Femur (tissue), 1 donor: ENCODE measurements around the gene FUOM.
"Not testable (repeated sequence)": the region's sequence is repeated elsewhere in the genome, so short reads cannot be mapped to it uniquely, and the experiment has no call there.

Experiments
- DNase-seq: peaks from one replicate; pipeline ENCODE4 v3.0.0-alpha.2; 2017

The FUOM gene

DNA sequence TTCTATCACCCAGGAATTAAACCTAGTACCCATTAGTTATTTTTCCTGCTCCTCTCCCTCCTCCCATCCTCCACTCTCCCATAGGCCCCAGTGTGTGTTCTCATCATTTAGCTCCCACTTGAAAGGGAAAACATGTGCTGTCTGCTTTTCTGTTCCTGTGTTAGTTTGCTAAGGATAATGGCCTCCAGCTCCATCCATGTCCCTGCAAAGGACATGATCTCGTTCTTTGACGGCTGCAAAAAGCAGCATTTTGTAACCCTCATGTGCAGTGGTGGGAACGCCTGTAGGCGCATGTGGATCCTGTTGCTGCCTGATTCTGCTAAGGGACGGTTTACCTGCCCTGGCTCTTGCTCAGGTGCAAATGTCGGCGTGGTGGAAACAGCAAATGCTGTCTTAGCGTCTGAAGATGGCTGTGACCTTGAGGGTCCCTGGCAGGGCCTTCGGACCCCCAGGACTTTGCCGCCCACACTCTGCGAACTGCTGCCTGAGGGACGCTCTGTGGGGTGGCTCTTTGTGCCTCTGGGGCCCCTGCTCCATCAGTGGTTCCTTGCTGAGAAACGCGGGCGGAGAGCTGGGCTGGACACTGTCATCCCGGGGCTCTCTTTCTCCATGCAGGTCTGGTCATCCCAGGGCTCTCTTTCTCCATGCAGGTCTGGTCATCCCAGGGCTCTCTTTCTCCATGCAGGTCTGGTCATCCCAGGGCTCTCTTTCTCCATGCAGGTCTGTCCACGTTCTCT lies 30.6 kb upstream of the FUOM start:
- no peak for DNase-seq

DNA sequence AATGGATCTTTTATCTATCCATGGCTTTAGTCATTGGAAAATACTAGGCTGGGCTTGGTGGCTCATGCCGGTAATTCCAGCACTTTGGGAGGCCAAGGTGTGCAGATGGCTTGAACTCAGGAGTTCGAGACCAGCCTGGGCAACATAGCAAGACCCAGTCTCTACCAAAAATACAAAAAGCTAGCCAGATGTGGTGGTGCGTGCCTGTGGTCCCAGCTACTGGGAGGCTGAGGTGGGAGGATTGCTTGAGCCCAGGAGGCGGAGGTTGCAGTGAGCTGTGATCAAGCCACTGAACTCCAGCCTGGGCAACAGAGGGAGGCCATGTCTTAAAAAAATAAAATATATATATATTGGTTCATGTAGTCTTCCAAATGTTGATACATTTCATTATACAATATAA lies 29.1 kb upstream of the FUOM start:
- not testable (repeated sequence) for DNase-seq

DNA sequence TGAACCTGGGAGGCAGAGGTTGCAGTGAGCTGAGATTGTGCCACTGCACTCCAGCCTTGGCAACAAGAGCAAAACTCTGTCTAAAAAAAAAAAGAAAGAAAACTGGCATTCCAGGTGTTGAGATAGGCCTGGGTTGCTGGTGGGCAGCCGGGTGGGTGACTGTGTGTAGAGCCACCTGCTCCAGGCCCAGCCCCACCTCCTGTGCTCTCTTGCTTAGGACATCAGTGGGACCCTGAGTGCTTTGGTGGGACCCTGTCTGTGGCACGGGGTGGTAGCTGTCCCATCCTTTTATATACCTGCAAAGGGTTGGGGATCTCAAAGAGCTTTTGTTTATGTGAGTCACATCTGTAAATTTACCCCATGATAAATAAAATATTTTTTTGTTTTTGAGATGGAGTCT lies 27.4 kb upstream of the FUOM start:
- DNase-seq = no peak

DNA sequence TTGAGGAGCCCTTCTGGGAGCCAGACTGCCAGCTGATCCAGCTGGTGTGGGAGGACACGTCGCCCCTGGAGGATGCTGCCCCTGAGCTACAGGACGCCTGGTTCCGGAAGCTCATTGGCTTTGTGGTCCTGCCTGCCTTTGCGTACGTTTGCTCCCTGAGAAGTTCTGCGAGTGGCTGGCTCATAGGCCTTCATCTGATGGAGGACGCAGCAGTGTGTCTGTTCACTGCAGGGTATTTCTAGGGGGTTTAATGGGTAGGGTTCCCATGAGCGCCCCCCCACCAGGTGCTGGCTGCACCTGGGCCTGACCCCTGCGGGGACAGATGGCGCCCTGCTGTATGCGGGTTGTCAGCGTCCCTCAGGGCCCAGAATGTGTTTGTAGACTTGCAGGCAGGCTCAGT lies 26.3 kb upstream of the FUOM start:
- no peak for DNase-seq

DNA sequence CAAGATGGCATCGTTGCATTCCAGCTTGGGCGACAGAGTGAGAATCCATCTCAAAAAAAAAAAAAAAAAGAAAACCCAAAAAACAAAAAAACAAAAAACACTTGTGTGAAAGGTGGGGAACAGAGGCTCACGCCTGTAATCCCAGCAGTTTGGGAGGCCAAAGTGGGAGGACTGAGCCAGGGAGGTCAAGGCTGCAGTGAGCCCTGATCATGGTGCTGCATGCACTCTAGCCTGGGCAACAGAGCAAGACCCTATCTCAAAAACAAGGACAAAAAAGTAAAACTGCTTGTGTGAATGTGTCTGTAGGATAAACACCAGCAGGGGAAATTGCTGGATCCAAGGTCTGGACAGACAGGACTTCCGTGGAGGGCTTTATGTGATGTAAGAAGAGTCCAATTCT lies 25.7 kb upstream of the FUOM start:
- no peak for DNase-seq

DNA sequence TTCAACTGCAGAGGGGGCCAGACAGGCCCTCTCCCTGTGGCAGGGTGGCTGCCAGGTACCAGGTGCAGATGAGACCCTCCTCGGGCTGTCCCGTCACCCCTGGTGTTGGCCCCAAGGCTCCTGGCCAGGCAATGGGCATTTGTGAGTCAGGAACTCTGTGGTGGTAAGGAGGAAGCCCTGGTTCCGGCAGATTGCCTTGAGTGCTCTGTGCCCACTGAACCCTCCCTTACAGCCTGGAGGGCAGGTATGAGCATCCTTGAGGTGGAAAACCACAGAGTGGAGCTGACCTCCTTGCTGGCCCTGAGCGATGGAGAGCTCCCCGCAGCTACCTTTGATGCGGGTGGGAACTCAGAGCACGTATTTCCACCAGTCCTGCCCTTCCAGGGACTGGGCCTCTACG lies 23.2 kb upstream of the FUOM start:
- no peak for DNase-seq

DNA sequence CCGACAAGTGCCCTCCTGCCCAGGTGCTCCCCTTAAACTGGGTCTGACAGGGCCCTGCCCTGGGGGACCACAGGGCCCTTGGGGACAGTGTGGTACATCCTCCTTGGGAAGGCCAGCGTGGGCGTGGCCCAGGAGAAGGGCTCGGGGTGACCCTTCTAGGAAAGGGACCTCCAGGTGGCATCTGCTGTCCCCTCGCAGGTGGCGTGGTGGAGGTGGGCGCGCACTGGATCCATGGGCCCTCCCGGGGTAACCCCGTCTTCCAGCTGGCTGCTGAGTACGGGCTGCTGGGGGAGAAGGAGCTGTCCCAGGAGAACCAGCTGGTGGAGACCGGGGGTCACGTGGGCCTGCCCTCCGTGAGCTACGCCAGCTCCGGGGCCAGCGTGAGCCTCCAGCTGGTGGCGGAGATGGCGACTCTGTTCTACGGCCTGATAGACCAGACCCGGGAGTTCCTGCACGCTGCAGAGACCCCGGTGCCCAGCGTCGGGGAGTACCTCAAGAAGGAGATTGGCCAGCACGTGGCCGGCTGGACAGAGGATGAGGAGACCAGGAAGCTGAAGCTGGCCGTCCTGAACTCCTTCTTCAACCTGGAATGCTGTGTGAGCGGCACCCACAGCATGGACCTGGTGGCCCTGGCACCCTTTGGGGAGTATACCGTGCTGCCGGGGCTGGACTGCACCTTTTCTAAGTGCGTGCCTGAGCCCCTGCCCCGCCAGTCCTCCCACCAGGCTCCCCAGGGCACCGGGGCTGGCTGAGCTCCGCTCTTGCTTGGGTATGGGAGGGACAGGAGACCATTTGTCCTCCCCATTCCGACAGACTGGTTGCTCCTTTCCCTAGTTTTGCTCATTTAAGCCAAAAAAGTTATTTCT lies 22.2 kb upstream of the FUOM start:
- DNase-seq = no peak

DNA sequence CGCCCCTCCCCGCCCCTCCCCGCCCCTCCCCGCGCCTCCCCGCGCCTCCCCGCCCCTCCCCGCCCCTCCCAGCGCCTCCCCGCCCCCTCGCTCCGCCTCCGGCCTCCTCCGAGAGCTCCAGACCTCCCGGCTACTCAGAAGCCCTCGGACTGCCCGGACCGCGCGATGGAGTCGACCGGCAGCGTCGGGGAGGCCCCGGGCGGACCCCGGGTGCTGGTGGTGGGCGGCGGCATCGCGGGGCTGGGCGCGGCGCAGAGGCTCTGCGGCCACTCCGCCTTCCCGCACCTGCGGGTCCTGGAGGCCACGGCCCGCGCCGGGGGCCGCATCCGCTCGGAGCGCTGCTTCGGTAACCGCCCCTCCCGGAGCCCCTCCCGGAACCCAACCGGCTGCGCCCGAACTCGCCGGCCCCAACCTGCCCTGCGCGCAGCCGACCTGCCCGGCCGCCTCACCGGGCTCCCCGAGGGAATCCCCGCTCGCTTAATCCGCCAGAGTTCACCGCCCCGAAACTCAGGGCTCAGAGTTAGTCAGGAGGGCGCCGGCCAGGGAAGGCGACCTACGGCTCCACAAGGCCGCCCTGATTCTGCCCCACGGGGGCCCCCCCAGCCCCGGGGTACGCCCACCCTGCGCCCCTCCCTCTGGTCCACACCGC lies 21.5 kb upstream of the FUOM start, which contains the start of gene PAOX:
PAOX (plus strand) TSS at position 111 of the 649 bp plus-strand sequence; CDS start at position 166, 55 bp downstream.
- DNase-seq = peak; percentile 78

DNA sequence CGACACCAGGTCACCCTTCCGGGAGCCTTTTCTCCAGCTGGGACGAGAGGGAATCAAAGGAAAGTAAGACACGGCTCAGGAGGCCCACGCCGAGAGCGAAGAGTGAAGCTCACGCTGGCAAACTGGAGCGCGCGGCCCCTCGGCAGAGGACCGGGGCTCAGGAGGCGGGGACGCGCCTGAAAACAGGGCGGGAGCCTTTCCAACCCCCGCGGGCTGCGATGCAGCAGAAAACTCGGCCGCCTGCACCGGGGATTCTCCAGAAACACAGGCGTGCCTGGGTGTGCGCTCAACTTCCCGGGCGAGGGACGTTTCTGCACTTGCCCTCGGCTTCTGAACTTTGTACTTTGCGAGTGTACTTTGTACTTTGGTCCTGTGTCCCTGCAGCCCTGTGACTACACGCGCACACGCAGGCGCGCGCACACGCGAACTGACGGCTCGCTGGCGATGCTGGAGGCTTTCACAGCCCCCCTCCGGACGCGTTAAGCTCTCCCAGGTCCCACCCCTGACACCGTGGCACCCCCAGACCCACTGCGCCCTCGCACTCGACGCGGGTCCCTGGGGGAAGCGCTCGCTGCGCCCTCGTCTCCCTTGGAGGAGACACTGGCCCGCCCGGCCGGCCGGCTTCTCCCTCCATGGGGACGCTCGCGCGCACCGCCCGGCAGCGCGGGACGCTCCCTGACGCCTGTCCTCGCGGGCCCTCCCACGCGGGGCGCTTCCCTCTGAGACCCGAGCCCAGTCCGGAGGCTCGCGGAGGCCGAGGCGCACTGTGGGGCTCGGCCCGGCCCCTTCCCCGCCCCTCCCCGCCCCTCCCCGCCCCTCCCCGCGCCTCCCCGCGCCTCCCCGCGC lies 20.7 kb upstream of the FUOM start:
- peak; percentile 77 for DNase-seq

DNA sequence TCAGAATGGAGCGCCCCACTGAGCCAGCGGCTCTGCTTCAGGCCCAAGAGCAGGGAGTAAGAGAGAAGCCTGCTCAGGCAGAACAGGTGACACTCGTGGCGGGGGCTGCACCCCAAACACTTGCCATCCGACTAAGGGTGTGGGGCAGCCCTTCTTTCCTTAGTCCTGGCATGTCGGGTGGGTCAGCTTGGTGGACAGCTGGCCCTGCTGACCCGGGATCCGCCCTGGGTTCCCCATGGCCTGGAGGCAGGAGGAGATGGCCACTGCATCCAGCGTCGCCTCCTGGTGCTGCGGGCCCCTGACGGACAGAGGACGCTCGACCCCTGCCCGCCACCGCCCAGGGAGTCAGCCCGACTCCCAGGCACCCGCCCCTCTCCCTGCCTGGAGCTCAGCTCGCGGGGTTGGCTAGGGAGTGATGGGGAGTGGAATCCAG lies 20.0 kb upstream of the FUOM start:
- no peak for DNase-seq

DNA sequence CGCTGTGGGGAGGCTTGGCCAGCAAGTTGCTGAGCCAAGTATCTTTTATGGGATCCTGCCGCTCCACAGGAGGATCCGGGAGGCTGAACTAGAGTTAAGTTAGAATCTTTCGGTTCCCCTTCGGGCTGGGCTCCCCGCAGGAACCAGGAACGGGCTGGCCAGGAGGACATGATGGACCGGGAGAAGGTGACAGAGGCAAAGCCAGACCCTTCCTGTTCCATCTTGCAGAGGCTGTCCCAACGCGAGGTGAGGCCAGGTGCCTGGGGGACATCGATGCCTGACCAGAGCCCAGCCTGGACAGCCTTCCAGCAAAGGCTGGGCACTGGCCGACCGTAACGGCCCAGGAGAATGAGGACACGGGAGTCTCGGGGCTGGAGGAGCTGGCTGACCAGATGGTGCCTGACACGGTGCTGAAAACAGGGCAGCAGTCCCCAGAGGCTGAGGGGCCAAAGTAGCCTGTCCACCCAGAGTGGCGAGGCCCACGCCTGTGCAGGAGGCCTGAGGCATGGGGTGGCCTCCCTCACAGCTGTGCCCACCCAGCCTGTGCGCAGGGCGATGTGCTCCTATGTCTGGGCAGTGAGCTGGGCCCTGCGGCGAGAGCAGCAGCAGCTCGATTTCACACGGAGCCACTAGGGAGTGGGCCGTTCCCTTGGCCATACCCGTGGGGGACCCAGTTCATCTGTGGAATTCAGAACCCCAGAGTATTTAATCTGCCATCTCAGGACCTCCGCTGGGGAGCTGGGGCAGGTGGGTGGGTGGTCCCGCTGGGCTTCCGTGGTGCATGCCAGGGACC lies 19.4 kb upstream of the FUOM start:
- DNase-seq = no peak

DNA sequence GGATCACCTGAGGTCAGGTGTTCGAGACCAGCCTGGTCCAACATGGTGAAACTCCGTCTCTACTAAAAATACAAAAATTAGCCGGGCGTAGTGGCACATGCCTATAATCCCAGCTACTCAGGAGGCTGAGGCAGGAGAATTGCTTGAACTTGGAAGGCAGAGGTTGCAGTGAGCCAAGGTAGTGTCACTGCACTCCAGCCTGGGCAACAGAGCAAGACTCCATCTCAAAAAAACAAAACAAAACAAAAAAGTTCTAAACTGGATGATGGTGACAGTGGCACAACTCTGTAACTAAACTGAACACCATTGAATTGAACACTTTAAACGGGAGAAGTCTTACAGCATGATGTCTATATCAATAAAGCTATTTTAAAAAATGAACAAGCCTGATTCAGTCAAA lies 18.4 kb upstream of the FUOM start:
- not testable (repeated sequence) for DNase-seq

DNA sequence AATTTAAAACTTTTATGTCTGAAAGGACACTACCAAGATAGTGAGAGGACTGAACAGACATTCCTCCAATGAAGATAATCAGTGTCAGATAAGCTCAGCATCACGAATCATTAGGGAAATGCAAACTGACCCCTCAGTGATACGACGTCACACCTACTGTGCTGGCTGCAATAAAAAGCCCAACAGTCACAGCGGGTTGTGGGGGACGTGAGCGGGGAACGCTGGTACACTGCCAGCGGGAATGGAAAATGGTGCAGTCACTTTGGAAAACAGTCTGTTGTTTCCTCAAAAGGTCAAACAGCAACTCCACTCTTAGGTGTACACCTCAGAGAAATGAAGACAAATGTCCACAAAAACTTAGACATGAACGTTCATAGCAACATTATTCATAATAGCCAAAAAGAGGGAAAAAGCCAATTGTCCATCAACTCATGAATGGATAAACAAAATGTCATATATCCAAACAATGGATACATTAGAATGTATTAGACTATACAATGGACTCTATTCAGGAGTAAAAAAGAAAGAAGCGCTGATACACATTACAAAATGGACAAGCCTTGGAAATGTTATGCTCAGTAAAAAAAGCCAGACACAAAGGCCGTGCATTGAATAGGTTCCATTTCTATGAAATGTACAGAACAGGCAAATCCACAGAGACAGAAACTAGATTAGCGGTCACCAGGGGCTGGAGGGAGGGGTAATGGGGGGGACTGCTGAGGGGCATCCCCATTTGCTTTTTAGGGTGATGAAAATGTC lies 17.7 kb upstream of the FUOM start:
- no peak for DNase-seq

DNA sequence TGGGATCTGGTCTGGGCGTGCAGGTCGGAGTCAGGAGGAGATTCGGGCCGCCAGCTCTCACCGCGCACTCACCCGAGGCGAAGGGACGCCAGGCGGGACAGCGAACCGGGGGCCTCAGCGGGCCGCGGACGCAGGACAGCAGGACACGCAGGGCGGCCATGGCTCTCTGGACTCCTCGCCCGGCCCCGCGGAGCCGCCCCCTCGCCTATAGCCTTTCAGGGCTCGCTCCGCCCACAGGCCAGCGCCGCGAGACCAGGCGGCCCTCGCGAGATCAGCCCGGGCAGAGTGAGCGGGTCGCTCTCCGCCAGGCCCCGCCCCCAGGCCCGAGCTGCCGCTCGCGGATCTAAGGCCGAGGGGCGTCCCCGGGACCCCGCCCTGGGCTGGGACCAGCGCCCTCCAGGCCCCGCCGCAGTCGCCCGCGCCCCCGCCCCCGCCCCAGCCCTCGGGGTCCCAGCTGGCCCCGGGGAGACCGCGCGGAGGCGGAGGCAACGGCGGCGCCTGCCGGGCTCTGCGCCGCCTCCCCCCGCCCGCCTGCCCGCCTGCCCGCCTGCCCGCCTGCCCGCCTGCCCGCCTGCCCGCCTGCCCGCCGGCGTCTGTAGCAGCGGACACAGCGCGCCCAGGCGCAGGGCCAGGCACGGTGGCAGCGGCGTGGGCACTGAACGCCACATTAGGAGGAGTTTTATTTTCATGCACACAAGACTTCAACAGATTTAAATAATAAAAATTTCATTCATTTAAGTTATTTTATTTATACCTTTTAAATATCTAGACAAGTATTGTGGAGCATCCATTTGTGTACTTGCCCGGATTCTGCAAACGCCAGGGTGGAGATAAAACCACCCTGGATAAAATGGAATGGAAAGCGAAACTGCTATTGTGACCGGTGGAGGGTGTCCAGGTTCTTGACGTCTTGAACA lies 15.6 kb upstream of the FUOM start, which contains the start of gene ECHS1:
ECHS1 (minus strand) TSS at position 181 of the 917 bp plus-strand sequence; CDS start at position 160, 21 bp downstream.
- DNase-seq = peak; percentile 97

DNA sequence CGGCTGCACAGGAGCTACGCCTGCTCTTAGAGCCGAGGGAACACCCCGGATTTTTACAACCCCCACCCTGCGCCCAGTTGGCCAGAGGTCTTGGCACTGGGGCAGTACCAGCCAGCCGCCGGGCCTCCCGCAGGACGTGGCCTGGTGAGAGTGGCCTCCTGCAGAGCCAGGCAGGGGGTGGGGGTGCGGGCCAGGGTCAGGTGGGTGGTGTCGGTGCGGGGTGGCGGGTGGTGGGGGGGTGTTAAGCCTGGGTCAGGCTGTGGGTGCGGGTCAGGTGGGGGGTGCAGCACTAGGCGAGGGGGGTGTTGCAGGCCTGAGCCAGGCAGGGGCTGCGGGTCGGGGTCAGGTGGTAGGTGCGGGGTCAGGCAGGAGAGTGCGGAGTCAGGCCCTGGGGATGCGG lies 14.7 kb upstream of the FUOM start:
- DNase-seq = no peak

DNA sequence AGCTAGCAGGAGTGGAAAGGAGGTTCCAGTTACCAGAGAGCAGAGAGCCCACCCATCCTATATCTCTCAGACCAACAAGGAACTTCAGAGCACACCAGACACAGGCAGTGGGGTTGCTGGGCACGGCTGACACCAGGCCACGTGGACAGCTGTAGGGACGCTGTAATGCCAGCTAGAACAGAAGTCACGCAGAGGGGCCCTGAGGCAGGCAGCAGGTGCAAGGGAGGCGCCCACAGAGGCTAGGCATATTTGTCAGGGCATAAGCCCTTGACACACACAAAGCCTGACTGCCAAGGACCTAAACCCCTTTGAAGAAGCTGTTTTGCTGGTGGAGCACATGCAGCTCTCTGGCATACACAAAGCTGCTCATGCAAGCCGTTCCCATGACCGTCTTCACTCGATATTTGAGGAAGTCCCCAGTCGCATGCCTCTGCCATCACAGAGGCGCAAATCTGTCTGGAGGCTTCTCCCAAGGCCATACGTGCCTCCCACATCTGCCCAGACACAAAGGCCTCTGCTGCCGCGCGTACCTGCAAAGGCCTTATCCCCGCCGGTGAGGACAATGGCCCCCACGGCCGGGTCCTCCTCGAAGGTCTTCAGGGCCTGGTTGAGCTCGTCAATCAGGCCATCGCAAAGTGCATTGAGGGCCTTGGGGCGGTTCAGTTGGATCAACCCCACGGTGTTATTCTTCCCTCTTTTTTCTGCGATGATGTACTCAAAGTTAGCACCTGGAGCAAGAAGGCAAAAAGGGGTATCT lies 12.4 kb upstream of the FUOM start:
- no peak for DNase-seq

DNA sequence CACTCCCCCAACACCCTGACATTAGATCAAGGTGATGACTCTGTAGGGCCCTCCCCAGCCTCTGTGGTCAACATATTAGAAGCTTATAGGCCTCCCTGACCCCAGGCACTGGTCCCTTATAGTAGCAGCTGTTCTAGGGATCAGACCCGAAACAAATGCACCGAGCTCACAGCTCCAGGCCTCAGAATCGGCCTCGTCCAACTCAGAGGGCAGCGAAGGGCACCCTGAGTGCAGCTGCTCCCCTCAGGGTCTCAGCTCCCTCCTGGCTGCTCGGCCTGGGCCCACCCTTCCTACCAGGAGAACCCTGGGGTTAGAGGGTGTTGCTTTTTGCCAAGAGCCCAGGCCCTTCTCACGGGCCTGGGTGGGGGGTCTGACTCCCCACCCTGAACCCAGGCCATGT lies 10.3 kb upstream of the FUOM start:
- no peak for DNase-seq

DNA sequence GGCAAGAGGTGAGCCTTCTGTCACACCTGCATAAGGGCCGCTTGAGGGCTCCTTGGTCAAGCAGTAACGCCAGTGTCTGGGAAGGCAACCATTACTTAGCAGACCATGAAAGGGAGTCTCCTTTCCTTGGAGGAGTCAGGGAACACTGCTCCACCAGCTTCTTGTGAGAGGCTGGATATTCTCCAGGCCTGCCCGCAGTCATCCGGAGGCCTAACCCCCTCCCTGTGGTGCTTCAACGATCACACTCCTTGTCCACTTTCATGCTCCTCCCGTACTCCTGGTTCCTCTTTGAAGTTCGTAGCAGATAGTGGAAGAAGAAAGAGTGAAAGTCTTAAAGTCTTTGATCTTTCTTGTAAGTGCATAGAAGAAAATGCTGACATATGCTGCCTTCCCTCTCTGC lies 9.6 kb upstream of the FUOM start:
- DNase-seq = not testable (repeated sequence)

DNA sequence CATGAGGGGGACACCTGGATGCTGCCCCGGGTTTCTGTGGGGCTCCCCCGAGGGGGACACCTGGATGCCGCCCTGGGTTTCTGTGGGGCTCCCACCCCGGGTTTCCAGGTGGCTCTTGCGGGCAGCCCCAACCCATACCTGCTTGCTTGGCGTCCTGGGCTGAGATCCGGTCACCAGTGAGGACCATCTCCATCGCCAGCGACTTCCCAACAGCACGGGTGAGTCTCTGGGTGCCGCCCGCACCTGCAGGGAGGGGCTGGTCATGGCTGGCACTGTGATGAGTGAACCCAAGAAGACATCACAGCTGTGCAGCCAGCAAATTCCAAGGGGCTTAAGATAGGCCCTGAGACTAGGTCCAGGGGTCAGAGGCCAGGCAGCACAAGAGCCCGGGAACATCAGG lies 8.9 kb upstream of the FUOM start:
- DNase-seq = no peak
